Hepatocyte (in vitro differentiated cells): ENCODE measurements around the gene MRPL36. TPM values are rescaled to one million over a fixed set of nuclear protein-coding genes. Genes with fewer than 3 reads are reported as not detected.

Experiments
- DNase-seq: peaks from one replicate; pipeline ENCODE4 v3.0.0-alpha.2; 2016; ENCODE audit warnings: low spot score
- H2AFZ ChIP-seq: fragments of 200-600 bp; sonication (generic); 2 replicates; pipeline ENCODE4 v1.6.0; 2016; ENCODE audit warnings: antibody characterized with exemption, mild to moderate bottlenecking
- H3K27ac ChIP-seq: fragments of 200-600 bp; sonication (generic); 2 replicates; pipeline ENCODE4 v1.5.1; 2016; ENCODE audit warnings: mild to moderate bottlenecking
- H3K27me3 ChIP-seq: fragments of 200-600 bp; sonication (generic); 2 replicates; pipeline ENCODE4 v1.6.1; 2016
- H3K36me3 ChIP-seq: fragments of 200-600 bp; sonication (generic); replicated peaks from 2 replicates; pipeline ENCODE4 v1.5.1; 2016; ENCODE audit warnings: low read depth; ENCODE audit not compliant: insufficient read depth
- H3K4me1 ChIP-seq: fragments of 200-600 bp; sonication (generic); 2 replicates; pipeline ENCODE4 v1.5.1; 2016; ENCODE audit warnings: mild to moderate bottlenecking, moderate library complexity; ENCODE audit not compliant: insufficient read depth
- H3K4me2 ChIP-seq: fragments of 200-600 bp; sonication (generic); 2 replicates; pipeline ENCODE4 v1.6.0; 2016
- H3K4me3 ChIP-seq: fragments of 200-600 bp; sonication (generic); 2 replicates; pipeline ENCODE4 v1.5.1; 2016; ENCODE audit warnings: mild to moderate bottlenecking
- H3K79me2 ChIP-seq: fragments of 200-600 bp; sonication (generic); 2 replicates; pipeline ENCODE4 v1.6.0; 2017; ENCODE audit warnings: mild to moderate bottlenecking
- H3K9me2 ChIP-seq: fragments of 200-600 bp; sonication (generic); replicated peaks from 2 replicates; pipeline ENCODE4 v1.6.0; 2017; ENCODE audit warnings: mild to moderate bottlenecking; ENCODE audit not compliant: insufficient read depth
- H3K9me3 ChIP-seq: fragments of 200-600 bp; sonication (generic); 2 replicates; pipeline ENCODE4 v1.5.1; 2016; ENCODE audit warnings: low read depth, mild to moderate bottlenecking
- H4K20me1 ChIP-seq: fragments of 200-600 bp; sonication (generic); 2 replicates; pipeline ENCODE4 v1.6.0; 2016; ENCODE audit warnings: mild to moderate bottlenecking; ENCODE audit not compliant: insufficient read depth, poor library complexity, severe bottlenecking
- EZH2 ChIP-seq: fragments of 200-600 bp; sonication (generic); IDR thresholded peaks from 2 replicates; pipeline ENCODE4 v1.6.1; 2016; ENCODE audit warnings: antibody characterized with exemption, mild to moderate bottlenecking, borderline replicate concordance
- EZH2phosphoT487 ChIP-seq: fragments of 200-600 bp; sonication (generic); IDR thresholded peaks from one replicate; pipeline ENCODE4 v1.6.1; 2018; ENCODE audit warnings: antibody characterized with exemption, mild to moderate bottlenecking, low read depth, moderate library complexity; ENCODE audit not compliant: unreplicated experiment, severe bottlenecking
- WGBS: methylation state at CpG from one replicate; pipeline ENCODE4 v1.1.6; 2016; ENCODE audit warnings: low lambda C conversion rate; ENCODE audit errors: missing lambda C conversion rate; 5-methylcytosine and 5-hydroxymethylcytosine counted together
- polyA plus RNA-seq: library from polyadenylated mRNA; unstranded; fragments of >200 nt; fragmentation: Nextera tagmentation; extraction: Ambion mirVana; gene quantifications from 2 replicates; pipeline ENCODE4 v1.2.1, GENCODE V29; 2016
- total RNA-seq: library from RNA; depleted of rRNA; stranded (reverse); fragments of >200 nt; gene quantifications from 2 replicates; pipeline ENCODE4 v1.2.3, GENCODE V29; 2014
- TF ChIP-seq, protein P1 (sequence below): fragments of 200-600 bp; sonication (generic); IDR thresholded peaks from 2 replicates; pipeline ENCODE4 v1.5.1; 2016; ENCODE audit warnings: antibody characterized with exemption, mild to moderate bottlenecking; ENCODE audit not compliant: poor library complexity

Gene MRPL36
- total and polyA plus RNA-seq, 2 experiments from 2014 or later, result 25.6 to 107 TPM

DNA sequence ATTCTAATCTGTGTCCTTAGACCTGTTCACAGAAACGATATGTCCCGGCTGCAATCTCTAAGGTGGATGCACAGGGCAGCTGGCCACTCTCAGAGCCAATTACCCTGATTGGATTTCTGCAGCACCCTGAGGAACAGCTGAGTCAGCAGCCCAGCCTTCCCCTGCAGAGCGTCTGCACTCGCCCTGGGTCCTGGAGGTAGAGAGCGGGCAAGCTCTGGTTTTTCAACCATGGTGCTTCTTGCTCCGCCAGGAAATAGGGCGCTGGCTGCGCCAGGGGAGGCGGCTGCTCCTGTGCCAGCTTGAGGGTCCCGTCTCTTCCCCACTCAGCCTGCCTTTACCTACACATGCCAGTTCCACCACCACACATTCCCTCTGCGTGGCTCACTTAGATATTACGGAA is 20.7 kb upstream of the MRPL36 start:
- WGBS, result 91% methylated on average over 12 of the region's 12 CpGs
- no peaks in the 10 kb centered on the region for H3K27me3 ChIP-seq
- no peaks in the 10 kb centered on the region for H3K9me3 ChIP-seq
- H3K79me2 ChIP-seq, result no peaks in the 10 kb centered on the region
- no peaks in the 10 kb centered on the region for H4K20me1 ChIP-seq
- TF ChIP-seq, protein P1, sequence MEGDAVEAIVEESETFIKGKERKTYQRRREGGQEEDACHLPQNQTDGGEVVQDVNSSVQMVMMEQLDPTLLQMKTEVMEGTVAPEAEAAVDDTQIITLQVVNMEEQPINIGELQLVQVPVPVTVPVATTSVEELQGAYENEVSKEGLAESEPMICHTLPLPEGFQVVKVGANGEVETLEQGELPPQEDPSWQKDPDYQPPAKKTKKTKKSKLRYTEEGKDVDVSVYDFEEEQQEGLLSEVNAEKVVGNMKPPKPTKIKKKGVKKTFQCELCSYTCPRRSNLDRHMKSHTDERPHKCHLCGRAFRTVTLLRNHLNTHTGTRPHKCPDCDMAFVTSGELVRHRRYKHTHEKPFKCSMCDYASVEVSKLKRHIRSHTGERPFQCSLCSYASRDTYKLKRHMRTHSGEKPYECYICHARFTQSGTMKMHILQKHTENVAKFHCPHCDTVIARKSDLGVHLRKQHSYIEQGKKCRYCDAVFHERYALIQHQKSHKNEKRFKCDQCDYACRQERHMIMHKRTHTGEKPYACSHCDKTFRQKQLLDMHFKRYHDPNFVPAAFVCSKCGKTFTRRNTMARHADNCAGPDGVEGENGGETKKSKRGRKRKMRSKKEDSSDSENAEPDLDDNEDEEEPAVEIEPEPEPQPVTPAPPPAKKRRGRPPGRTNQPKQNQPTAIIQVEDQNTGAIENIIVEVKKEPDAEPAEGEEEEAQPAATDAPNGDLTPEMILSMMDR, result no peak
- TF ChIP-seq EZH2phosphoT487 (no peak), EZH2 (no peak)
- no peak overlapping the region for H2AFZ ChIP-seq
- no peaks in the 10 kb centered on the region for H3K4me1 ChIP-seq
- no peak overlapping the region for H3K4me3 ChIP-seq
- H3K36me3 ChIP-seq, result no peaks in the 10 kb centered on the region
- no peak overlapping the region for H3K4me2 ChIP-seq
- DNase-seq, result no peak
- H3K9me2 ChIP-seq, result no peaks in the 10 kb centered on the region
- no peak overlapping the region for H3K27ac ChIP-seq

DNA sequence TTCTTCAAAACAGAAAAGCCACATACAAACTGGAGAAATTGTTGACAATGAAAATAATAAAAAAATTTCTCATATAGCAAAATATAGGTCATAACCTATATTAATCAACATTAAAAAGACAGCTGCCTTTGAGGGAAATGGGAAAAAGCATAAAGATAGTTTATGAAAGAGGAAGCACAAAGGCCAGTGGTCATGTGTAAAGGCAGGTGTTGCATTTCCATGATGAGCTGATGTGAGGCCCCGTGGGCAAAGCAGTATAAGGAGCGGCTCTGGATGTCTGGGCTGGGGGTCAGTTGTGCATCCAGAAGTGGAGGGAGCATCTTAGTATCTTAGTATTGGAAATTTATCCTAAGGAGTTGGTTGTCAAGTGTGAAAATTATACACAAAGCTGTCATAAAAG is 19.8 kb upstream of the MRPL36 start:
- Histone ChIP-seq H3K27ac (no peak overlapping the region), H3K4me3 (no peak overlapping the region), H3K9me2 (no peaks in the 10 kb centered on the region), H3K4me2 (no peak overlapping the region), H3K4me1 (no peaks in the 10 kb centered on the region), H3K36me3 (no peaks in the 10 kb centered on the region), H2AFZ (no peak overlapping the region), H4K20me1 (no peaks in the 10 kb centered on the region), H3K27me3 (no peaks in the 10 kb centered on the region), H3K9me3 (no peaks in the 10 kb centered on the region), H3K79me2 (no peaks in the 10 kb centered on the region)
- no peak for TF ChIP-seq EZH2phosphoT487
- TF ChIP-seq, protein P1, result no peak
- no peak for TF ChIP-seq EZH2
- DNase-seq, result no peak
- WGBS, result 98% methylated on average over 2 of the region's 2 CpGs

DNA sequence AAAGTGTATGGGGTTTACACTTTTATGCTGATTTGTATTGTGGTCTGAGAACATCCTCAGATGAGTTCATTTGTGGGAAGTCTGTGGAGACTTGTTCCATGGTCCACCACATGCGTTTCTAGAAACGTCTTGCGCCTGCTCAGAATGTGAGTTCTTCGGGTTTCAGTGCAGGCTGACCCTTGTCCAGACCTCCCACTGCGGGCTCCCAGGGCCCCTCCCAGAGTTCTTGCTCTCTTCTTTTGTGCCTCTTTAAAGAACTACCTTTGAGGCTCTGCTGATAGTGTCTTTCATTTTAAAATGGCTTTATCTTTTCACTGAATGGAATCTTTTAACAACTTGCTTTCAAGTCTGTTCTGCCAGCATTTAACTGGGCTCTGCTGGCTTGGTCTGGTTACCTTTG is 19.1 kb upstream of the MRPL36 start:
- Histone ChIP-seq H3K4me3 (no peak overlapping the region), H3K9me2 (no peaks in the 10 kb centered on the region), H3K4me2 (no peak overlapping the region), H3K27me3 (no peaks in the 10 kb centered on the region), H3K9me3 (no peaks in the 10 kb centered on the region), H3K79me2 (no peaks in the 10 kb centered on the region), H3K27ac (no peak overlapping the region), H2AFZ (no peak overlapping the region), H3K36me3 (no peaks in the 10 kb centered on the region), H4K20me1 (no peaks in the 10 kb centered on the region), H3K4me1 (no peaks in the 10 kb centered on the region)
- DNase-seq, result no peak
- 91% methylated on average over 5 of the region's 5 CpGs for WGBS
- TF ChIP-seq EZH2phosphoT487, result no peak
- TF ChIP-seq EZH2, result no peak
- TF ChIP-seq, protein P1, result no peak
